Nephron (organoid): ENCODE data around the gene CERS6.

Source experiments
- H3K27ac Mint-ChIP-seq, 3 experiments: 2 replicates each; pipeline ENCODE4 v1.8.0; 2020; ENCODE audit warnings: mixed read lengths in 3 of 3, mild to moderate bottlenecking in 2 of 3, moderate library complexity in 1 of 3
- H3K27me3 Mint-ChIP-seq: 2 replicates; pipeline ENCODE4 v1.8.0; 2021; ENCODE audit warnings: low read depth, mild to moderate bottlenecking, moderate library complexity, mixed read lengths
- H3K36me3 Mint-ChIP-seq: 2 replicates; pipeline ENCODE4 v1.8.0; 2020; ENCODE audit warnings: low read depth, mixed read lengths
- H3K4me1 Mint-ChIP-seq: 2 replicates; pipeline ENCODE4 v1.8.0; 2020; ENCODE audit warnings: mixed read lengths
- H3K4me3 Mint-ChIP-seq, 3 experiments: 2 replicates each; pipeline ENCODE4 v1.8.0; 2020; ENCODE audit warnings: mild to moderate bottlenecking in 3 of 3, mixed read lengths in 3 of 3, moderate library complexity in 2 of 3
- H3K9me3 Mint-ChIP-seq: 2 replicates; pipeline ENCODE4 v1.8.0; 2020; ENCODE audit warnings: mixed read lengths
- TF ChIP-seq, protein P1 (sequence below), 3 experiments: fragments of 200-600 bp; sonication (generic); IDR thresholded peaks; one replicate each; pipeline ENCODE4 v1.5.0; 2021; ENCODE audit warnings: antibody characterized with exemption in 3 of 3; ENCODE audit not compliant: unreplicated experiment in 3 of 3

The CERS6 gene

DNA sequence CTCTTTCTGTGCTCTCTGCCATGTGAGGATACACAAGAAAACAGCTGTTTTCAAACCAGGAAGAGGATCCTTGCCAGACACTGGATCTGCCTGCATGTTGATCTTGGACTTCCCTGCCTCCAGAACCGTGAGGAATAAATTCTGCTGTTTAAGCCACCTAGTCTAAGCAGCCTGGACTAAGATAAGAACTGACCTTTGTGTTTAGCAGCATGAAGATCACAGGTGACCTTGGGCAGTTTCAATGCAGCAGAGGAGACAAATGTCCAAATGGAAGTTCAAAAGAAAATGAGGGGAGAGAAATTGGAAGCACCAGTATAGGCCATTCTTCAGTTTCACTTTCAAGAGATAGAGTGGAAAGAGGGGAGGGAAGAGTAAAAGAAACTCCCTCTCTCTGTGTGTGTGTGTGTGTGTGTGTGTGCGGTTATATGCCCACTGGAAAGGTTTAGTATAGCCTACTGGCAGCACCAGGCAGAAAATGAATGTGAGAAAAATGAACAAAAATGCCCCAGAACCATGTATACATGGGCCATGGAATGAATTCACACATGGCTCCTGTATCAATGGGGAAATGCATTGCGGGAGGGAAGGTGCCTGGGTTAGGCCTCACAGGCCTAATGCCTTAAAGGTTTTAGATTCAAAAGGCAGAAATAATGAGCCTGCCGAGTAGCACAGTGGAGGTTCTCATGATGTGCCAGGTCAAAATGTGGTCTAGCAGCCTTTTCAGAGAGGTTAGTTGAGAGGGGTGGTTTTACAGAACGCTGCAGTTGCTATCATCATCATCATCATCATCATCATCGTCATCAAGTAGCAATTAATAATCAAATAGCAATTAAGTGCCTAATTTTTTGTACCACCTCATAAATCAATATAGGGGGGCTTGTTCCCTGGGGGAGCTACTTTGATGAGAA is 1.1 kb upstream of the CERS6 start:
- TF ChIP-seq, protein P1, sequence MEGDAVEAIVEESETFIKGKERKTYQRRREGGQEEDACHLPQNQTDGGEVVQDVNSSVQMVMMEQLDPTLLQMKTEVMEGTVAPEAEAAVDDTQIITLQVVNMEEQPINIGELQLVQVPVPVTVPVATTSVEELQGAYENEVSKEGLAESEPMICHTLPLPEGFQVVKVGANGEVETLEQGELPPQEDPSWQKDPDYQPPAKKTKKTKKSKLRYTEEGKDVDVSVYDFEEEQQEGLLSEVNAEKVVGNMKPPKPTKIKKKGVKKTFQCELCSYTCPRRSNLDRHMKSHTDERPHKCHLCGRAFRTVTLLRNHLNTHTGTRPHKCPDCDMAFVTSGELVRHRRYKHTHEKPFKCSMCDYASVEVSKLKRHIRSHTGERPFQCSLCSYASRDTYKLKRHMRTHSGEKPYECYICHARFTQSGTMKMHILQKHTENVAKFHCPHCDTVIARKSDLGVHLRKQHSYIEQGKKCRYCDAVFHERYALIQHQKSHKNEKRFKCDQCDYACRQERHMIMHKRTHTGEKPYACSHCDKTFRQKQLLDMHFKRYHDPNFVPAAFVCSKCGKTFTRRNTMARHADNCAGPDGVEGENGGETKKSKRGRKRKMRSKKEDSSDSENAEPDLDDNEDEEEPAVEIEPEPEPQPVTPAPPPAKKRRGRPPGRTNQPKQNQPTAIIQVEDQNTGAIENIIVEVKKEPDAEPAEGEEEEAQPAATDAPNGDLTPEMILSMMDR (IDR thresholded peaks at IDR 0.05; ENCODE audit: unreplicated experiment in 3 of 3): no peak
- Mint-ChIP-seq H3K9me3 (peaks cover 3% of the 10 kb centered on the region), H3K27ac (no peak overlapping the region), H3K4me3 (no peak overlapping the region), H3K4me1 (peaks cover 20% of the 10 kb centered on the region), H3K36me3 (no peaks in the 10 kb centered on the region), H3K27me3 (no peaks in the 10 kb centered on the region)

DNA sequence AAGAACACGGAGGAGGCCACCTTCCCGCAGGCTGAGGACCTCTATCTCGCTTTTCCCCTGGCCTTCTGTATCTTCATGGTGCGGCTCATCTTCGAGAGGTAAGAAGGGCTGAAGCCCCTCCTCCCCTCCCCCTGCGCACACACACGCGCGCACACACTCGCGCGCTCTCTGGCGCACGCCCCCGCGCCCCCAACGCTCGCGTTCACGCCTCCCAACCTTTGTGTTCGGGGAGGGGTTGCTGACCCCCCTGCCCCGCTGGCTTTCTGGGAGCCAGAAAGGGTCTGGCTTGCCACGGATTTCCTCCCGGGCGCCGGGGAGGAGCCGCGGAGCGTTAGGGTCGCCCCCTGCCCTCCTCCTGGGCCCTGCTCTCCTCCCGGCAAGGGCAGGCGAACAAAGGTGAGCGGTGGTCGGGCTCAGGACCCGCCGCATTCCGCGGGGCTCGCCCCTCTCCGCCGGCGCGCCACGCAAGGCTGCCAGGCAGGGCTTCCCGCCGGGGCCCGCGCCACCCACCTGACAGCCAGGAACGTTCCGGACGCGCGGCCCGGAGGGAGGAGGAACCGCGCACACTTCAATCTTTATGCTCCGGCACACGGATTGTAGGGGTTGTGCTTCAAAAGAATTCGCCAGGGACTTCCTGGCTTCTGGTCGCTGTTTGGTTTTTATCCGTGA is 583 bp downstream of the CERS6 start:
- Mint-ChIP-seq H3K4me3 (no peak overlapping the region), H3K4me1 (peaks cover 31% of the 10 kb centered on the region), H3K9me3 (peaks cover 3% of the 10 kb centered on the region), H3K27ac (peak overlapping the region; percentile 73 to 86 (median 74)), H3K36me3 (no peaks in the 10 kb centered on the region), H3K27me3 (no peaks in the 10 kb centered on the region)
- TF ChIP-seq, protein P1 (IDR thresholded peaks at IDR 0.05; ENCODE audit: unreplicated experiment in 3 of 3): no peak

DNA sequence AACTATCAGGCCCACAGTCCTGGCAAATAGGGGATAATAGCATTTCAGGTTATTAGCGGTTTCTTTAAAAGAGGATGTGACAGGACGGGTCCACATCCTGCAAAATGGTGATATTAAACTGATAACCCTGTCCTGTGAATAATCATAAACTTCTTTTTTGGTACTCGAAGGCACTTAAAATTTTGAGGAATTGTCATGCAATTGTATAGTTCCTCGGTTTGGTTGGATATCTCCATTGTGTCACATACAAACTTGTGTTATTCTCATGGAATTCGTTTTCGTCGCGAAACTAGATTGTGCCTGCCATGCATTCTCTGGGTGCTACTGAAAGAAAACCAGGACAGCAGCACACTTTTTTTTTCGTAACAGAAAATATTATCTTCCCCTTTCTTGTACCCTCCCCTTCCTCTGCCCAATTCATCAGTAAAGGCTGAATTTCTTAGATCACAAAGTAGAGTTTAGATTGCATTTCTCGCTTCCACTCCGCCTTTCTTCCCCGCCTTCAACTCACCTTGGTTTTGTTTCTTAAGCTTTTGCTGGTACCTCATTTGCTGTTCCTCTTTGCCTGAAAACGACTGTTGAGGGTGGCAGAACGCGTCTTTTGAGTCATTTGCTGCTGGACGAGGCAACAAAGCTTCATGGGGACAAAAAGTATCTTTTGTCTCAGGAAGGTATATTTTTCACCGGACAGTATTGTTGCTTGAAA is 1.3 kb downstream of the CERS6 start:
- no peaks in the 10 kb centered on the region for H3K36me3 Mint-ChIP-seq
- H3K4me1 Mint-ChIP-seq: peaks cover 34% of the 10 kb centered on the region
- no peaks in the 10 kb centered on the region for H3K27me3 Mint-ChIP-seq
- no peak overlapping the region for H3K4me3 Mint-ChIP-seq
- peak overlapping the region; percentile 73 to 86 (median 74) for H3K27ac Mint-ChIP-seq
- no peaks in the 10 kb centered on the region for H3K9me3 Mint-ChIP-seq
- TF ChIP-seq, protein P1 (IDR thresholded peaks at IDR 0.05; ENCODE audit: unreplicated experiment in 3 of 3): no peak

DNA sequence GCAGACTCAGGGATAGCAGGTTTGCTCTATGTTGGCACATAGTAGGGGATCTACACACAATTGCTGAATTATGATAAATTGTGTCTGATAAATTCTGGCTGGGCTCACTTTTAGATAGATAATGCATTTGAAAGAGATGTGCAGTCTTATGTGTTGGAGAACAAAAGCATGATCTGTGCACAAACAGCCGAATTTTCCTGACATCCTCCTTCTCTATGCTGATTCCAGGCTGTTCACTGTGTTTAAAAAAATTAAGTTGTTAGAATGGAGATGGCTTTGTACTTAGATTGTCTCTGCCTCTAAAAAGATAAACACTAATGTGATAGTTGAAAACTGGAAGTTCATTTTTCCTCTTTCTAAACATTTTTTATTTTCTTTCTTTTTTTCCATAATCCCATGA is 2.1 kb downstream of the CERS6 start:
- peak overlapping the region; percentile 24 to 40 (median 35) for H3K27ac Mint-ChIP-seq
- H3K9me3 Mint-ChIP-seq: no peaks in the 10 kb centered on the region
- peaks cover 34% of the 10 kb centered on the region for H3K4me1 Mint-ChIP-seq
- H3K27me3 Mint-ChIP-seq: no peaks in the 10 kb centered on the region
- no peaks in the 10 kb centered on the region for H3K36me3 Mint-ChIP-seq
- TF ChIP-seq, protein P1 (IDR thresholded peaks at IDR 0.05; ENCODE audit: unreplicated experiment in 3 of 3): no peak
- H3K4me3 Mint-ChIP-seq: no peak overlapping the region

DNA sequence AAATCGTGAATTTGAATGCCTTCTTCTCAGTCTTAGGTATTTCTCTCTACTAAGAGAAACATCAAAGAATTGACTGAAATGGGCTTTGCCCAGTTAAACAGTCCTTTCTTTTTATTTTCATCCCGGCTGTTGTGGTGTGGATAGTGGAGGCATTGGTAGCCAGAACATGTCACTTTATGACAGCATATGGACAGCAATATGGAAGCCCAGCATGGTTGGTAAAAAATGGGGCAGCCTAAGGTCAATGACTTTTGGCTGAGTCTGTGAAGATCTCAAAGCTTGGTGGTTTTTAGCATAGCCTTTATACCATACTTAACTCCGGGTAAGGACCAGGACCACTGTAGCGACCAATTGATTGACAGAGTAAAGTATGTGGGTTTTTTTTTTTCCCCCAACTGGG is 3.2 kb downstream of the CERS6 start:
- TF ChIP-seq, protein P1 (IDR thresholded peaks at IDR 0.05; ENCODE audit: unreplicated experiment in 3 of 3): no peak
- H3K4me3 Mint-ChIP-seq: no peak overlapping the region
- H3K27ac Mint-ChIP-seq: no peak overlapping the region
- no peaks in the 10 kb centered on the region for H3K27me3 Mint-ChIP-seq
- H3K9me3 Mint-ChIP-seq: no peaks in the 10 kb centered on the region
- H3K4me1 Mint-ChIP-seq: peaks cover 36% of the 10 kb centered on the region
- no peaks in the 10 kb centered on the region for H3K36me3 Mint-ChIP-seq
